PC-9 (cell line): Measurements from ENCODE around the gene SNX18. TPM values are rescaled to one million over a fixed set of nuclear protein-coding genes. Genes with fewer than 3 reads are reported as not detected.
"Not testable (repeated sequence)": the region's sequence is repeated elsewhere in the genome, so short reads cannot be mapped to it uniquely, and the experiment has no call there.

ENCODE experiments used
- BruUV-seq: library from RNA; stranded (reverse); fragments of 400-500 nt; replicated peaks from 2 replicates; lab custom pipeline; 2021; lab: Mats Ljungman, UMichigan
- CTCF ChIA-PET: fragments of 300-600 bp; sonication (Branson Sonifier 250); formaldehyde crosslinking; loops from one replicate; lab custom pipeline; 2022; ENCODE audit warnings: antibody characterized with exemption; lab: Charles Lee
- POLR2A ChIA-PET: fragments of 300-600 bp; sonication (Branson Sonifier 250); formaldehyde crosslinking; loops from one replicate; lab custom pipeline; 2022; ENCODE audit warnings: antibody characterized with exemption; ENCODE audit not compliant: unreplicated experiment; lab: Charles Lee
- DNase-seq, 2 experiments: peaks; one replicate each; pipeline versions ENCODE4 v3.0.0 to v3.0.0-alpha.2; 2015 to 2022; ENCODE audit warnings: mixed read lengths in 1 of 2
- H2AFZ ChIP-seq: fragments of 200-600 bp; sonication (generic); 2 replicates; pipeline ENCODE4 v1.8.1; 2017; ENCODE audit warnings: antibody characterized with exemption
- H3F3A ChIP-seq: fragments of 200-600 bp; sonication (generic); 2 replicates; pipeline ENCODE4 v1.8.1; 2017; ENCODE audit warnings: antibody characterized with exemption, mild to moderate bottlenecking, low read depth; ENCODE audit not compliant: insufficient read depth
- H3K27ac ChIP-seq: fragments of 200-600 bp; sonication (generic); 2 replicates; pipeline ENCODE4 v1.6.1; 2016; ENCODE audit warnings: mixed run types
- H3K27me3 ChIP-seq: fragments of 200-600 bp; sonication (generic); 2 replicates; pipeline ENCODE4 v1.6.1; 2016; ENCODE audit warnings: low read depth, mixed run types; ENCODE audit not compliant: insufficient read depth
- H3K36me3 ChIP-seq: fragments of 200-600 bp; sonication (generic); 2 replicates; pipeline ENCODE4 v1.6.1; 2016; ENCODE audit warnings: low read depth, mixed run types
- H3K4me1 ChIP-seq: fragments of 200-600 bp; sonication (generic); replicated peaks from 2 replicates; pipeline ENCODE4 v1.6.1; 2016; ENCODE audit warnings: mixed run types; ENCODE audit not compliant: insufficient read depth
- H3K4me2 ChIP-seq: fragments of 200-600 bp; sonication (generic); 2 replicates; pipeline ENCODE4 v1.6.1; 2017; ENCODE audit warnings: mixed run types
- H3K4me3 ChIP-seq: fragments of 200-600 bp; sonication (generic); 2 replicates; pipeline ENCODE4 v1.6.1; 2016; ENCODE audit warnings: mixed run types
- H3K79me2 ChIP-seq: fragments of 200-600 bp; sonication (generic); 2 replicates; pipeline ENCODE4 v1.6.1; 2017; ENCODE audit warnings: low read depth, mixed run types
- H3K9me2 ChIP-seq: fragments of 200-600 bp; sonication (generic); 2 replicates; pipeline ENCODE4 v1.8.1; 2017; ENCODE audit warnings: mild to moderate bottlenecking; ENCODE audit not compliant: insufficient read depth
- H3K9me3 ChIP-seq: fragments of 200-600 bp; sonication (generic); 2 replicates; pipeline ENCODE4 v1.8.1; 2016; ENCODE audit warnings: low read depth; ENCODE audit not compliant: insufficient read depth
- H4K20me1 ChIP-seq: fragments of 200-600 bp; sonication (generic); 2 replicates; pipeline ENCODE4 v1.8.1; 2017; ENCODE audit not compliant: insufficient read depth
- EZH2 ChIP-seq: fragments of 200-600 bp; sonication (generic); IDR thresholded peaks from 2 replicates; pipeline ENCODE4 v1.8.0; 2017; ENCODE audit warnings: antibody characterized with exemption, low read depth
- intact Hi-C: fragments of 100-400 bp; cut with micrococcal nuclease; formaldehyde crosslinking; loops from one replicate; pipeline ENCODE4 v1.10.0; 2022; ENCODE audit not compliant: unreplicated experiment
- total RNA-seq: library from RNA; stranded (reverse); gene quantifications from 2 replicates; pipeline ENCODE4 v1.2.3, GENCODE V29; 2021
- TF ChIP-seq, protein P1 (sequence below): fragments of 200-600 bp; sonication (generic); conservative IDR thresholded peaks from 2 replicates; pipeline ENCODE4 v1.6.1; 2017; ENCODE audit warnings: mixed run types, antibody characterized with exemption, mild to moderate bottlenecking, moderate library complexity

SNX18 gene
- total RNA-seq, 1 experiment from 2014 or later = 9.7 TPM

- DNase-seq = no peak
- Histone ChIP-seq H3K9me2 (no peaks in the 10 kb centered on the region), H3K4me1 (no peaks in the 10 kb centered on the region), H4K20me1 (no peaks in the 10 kb centered on the region), H3K27me3 (no peaks in the 10 kb centered on the region), H3K9me3 (no peaks in the 10 kb centered on the region), H2AFZ (no peak overlapping the region), H3K4me2 (no peak overlapping the region), H3K79me2 (no peaks in the 10 kb centered on the region), H3K4me3 (no peak overlapping the region), H3F3A (no peaks in the 10 kb centered on the region), H3K27ac (no peak overlapping the region), H3K36me3 (no peaks in the 10 kb centered on the region)
- TF ChIP-seq EZH2 = no peak
- TF ChIP-seq, protein P1, sequence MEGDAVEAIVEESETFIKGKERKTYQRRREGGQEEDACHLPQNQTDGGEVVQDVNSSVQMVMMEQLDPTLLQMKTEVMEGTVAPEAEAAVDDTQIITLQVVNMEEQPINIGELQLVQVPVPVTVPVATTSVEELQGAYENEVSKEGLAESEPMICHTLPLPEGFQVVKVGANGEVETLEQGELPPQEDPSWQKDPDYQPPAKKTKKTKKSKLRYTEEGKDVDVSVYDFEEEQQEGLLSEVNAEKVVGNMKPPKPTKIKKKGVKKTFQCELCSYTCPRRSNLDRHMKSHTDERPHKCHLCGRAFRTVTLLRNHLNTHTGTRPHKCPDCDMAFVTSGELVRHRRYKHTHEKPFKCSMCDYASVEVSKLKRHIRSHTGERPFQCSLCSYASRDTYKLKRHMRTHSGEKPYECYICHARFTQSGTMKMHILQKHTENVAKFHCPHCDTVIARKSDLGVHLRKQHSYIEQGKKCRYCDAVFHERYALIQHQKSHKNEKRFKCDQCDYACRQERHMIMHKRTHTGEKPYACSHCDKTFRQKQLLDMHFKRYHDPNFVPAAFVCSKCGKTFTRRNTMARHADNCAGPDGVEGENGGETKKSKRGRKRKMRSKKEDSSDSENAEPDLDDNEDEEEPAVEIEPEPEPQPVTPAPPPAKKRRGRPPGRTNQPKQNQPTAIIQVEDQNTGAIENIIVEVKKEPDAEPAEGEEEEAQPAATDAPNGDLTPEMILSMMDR = no peak
- BruUV-seq = no TSS peak
- ChIA-PET CTCF (no interaction called here), POLR2A (no interaction called here)
- intact Hi-C loops = loop anchor here (10.0 kb wide), 1 partner anchor 240 kb away; no protein-coding TSS in a partner anchor
Measured at GRCh38 chr5:54484219-54484894, 33.2 kb upstream of the SNX18 start.

- H3K36me3 ChIP-seq, BruUV-seq, CTCF ChIA-PET, H2AFZ ChIP-seq, H3K9me3 ChIP-seq, POLR2A ChIA-PET, H3K79me2 ChIP-seq, H3K9me2 ChIP-seq, H3K4me3 ChIP-seq, H3K4me2 ChIP-seq, H3F3A ChIP-seq, H3K27me3 ChIP-seq, H3K27ac ChIP-seq, H3K4me1 ChIP-seq, DNase-seq, H4K20me1 ChIP-seq: not testable (repeated sequence)
- intact Hi-C loops = loop anchor here (10.0 kb wide), 1 partner anchor 241 kb away; no protein-coding TSS in a partner anchor
Measured at GRCh38 chr5:54485659-54486058, 31.9 kb upstream of the SNX18 start.

DNA sequence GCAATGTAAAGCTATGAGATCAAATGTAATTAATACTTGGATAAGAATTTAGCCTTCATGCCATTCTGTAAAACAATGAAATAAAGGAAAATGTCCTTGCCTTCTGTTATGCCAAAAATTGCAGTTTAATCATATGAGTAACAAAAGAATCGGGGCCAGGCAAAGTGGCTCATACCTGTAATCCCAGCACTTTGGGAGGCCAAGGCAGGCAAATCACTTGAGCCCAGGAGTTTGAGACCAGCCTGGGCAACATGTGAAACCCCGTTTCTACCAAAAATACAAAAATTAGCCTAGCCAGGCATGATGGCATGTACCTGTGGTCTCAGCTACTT lies 27.9 kb upstream of the SNX18 start:
- intact Hi-C loops = loop anchor here (10.0 kb wide), 1 partner anchor 245 kb away; no protein-coding TSS in a partner anchor
- H3F3A ChIP-seq, H2AFZ ChIP-seq, BruUV-seq, H3K4me3 ChIP-seq, H3K27me3 ChIP-seq, H3K79me2 ChIP-seq, H3K9me2 ChIP-seq, H3K36me3 ChIP-seq, H3K4me2 ChIP-seq, DNase-seq, H3K4me1 ChIP-seq, H3K27ac ChIP-seq, CTCF ChIA-PET, H4K20me1 ChIP-seq, H3K9me3 ChIP-seq: not testable (repeated sequence)
- POLR2A ChIA-PET = interaction anchor here (0.7 kb wide), 1 partner anchor 380 kb away, joined by 4 read pairs; no protein-coding TSS in a partner anchor

DNA sequence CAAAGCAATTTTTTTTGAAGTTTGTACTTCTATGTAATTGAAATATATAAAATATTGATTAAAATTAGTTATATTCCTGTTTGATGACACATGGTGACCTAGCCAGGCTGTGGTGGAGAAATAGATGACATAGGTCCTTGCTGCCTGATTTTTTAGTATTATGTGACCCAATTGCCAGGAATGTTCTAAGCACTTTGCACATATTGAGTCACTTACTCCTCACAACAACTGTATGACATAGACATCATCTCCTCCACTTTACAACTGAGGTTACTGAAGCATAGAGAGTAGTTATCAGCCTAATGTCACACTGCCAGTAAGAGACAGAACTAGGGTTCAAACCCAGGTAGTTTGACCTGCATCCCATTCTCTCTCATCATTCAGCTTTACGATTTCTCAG lies 26.2 kb upstream of the SNX18 start:
- no peak overlapping the region for H3K4me2 ChIP-seq
- TF ChIP-seq, protein P1 = no peak
- TF ChIP-seq EZH2 = no peak
- intact Hi-C loops = no loop called here
- no peak overlapping the region for H2AFZ ChIP-seq
- ChIA-PET CTCF (no interaction called here), POLR2A (no interaction called here)
- no peaks in the 10 kb centered on the region for H3K79me2 ChIP-seq
- no peaks in the 10 kb centered on the region for H3K9me3 ChIP-seq
- no peaks in the 10 kb centered on the region for H3K36me3 ChIP-seq
- DNase-seq = no peak
- H3F3A ChIP-seq = no peaks in the 10 kb centered on the region
- BruUV-seq = no TSS peak
- H3K27me3 ChIP-seq = peaks cover 8% of the 10 kb centered on the region; the same call in 1 of the 2 replicates
- H3K9me2 ChIP-seq = no peaks in the 10 kb centered on the region
- no peaks in the 10 kb centered on the region for H4K20me1 ChIP-seq
- no peaks in the 10 kb centered on the region for H3K4me1 ChIP-seq
- H3K27ac ChIP-seq = no peak overlapping the region
- H3K4me3 ChIP-seq = no peak overlapping the region
